Right renal pelvis (tissue), 4 donors: ENCODE measurements around the gene SCO1. TPM values are rescaled to one million over a fixed set of nuclear protein-coding genes. Genes with fewer than 3 reads are reported as not detected.

Source experiments
- DNase-seq, 4 donors: peaks; one replicate each; pipeline ENCODE4 v3.0.0-alpha.2; 2013; ENCODE audit warnings: low read depth in 4 of 4, low spot score in 3 of 4, missing footprints in 1 of 4
- polyA plus RNA-seq, 4 donors: library from polyadenylated mRNA; unstranded; fragments of 120-200 nt; gene quantifications; one replicate each; pipeline ENCODE4 v1.2.1, GENCODE V29; 2013; ENCODE audit not compliant: insufficient read length in 4 of 4

SCO1 gene
- polyA plus RNA-seq, 4 donors = 39.3 to 42.3 (median 40.6) TPM

- no peak for DNase-seq
Observed at GRCh38 chr17:10657879-10658278, 39.5 kb downstream of the SCO1 start.

GRCh38 chr17:10657148-10657547 is 40.2 kb downstream of the SCO1 start, which contains the start of gene MYH3:
MYH3 (minus strand) TSS chr17:10657309; CDS start chr17:10655064, 2,245 bp downstream.
- DNase-seq = no peak

GRCh38 chr17:10653987-10654386 is 43.3 kb downstream of the SCO1 start:
- DNase-seq = no peak

- DNase-seq = no peak
Observed at GRCh38 chr17:10652984-10653659, 44.2 kb downstream of the SCO1 start.

DNA sequence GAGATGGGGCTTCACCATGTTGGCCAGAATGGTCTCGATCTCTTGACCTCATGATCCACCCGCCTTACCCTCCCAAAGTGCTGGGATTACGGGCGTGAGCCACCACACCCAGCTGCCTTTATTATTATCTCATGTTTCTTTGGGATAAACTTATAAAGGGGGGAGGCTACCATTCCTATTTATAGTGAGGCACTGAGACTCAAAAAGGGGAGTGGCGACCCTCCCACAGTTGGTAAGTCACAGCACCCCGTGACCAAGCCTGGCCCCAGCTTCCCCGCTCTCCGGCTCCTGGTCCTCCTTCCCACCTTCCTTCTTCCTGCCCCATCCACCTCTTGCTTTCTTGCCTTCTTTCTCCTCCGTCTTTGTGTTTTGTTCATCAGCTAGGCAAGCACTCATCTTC is 45.4 kb downstream of the SCO1 start:
- no peak for DNase-seq

GRCh38 chr17:10649602-10650001 is 47.7 kb downstream of the SCO1 start:
- no peak for DNase-seq

GRCh38 chr17:10648956-10649355 is 48.4 kb downstream of the SCO1 start:
- no peak for DNase-seq

DNA sequence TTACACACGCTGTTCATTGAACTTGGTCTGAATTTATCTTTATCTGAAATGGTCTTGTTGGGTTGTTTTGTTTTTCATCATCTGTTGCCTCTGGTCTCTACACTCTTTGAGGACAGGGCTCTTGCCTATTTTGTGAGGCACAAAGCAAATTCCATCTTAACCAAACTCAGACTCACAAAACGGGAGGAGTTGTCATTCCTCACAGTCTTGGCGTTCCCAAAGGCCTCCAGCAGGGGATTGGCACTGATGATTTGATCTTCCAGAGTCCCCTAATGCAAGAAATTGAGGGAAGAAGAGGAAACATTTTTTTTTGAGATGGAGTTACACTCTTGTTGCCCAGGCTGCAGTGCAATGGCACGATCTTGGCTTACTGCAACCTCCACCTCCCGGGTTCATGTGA is 49.0 kb downstream of the SCO1 start:
- no peak for DNase-seq

- peak; percentile 58 to 73 (median 66) for DNase-seq
Observed at GRCh38 chr17:10646392-10646990, 50.8 kb downstream of the SCO1 start.

DNA sequence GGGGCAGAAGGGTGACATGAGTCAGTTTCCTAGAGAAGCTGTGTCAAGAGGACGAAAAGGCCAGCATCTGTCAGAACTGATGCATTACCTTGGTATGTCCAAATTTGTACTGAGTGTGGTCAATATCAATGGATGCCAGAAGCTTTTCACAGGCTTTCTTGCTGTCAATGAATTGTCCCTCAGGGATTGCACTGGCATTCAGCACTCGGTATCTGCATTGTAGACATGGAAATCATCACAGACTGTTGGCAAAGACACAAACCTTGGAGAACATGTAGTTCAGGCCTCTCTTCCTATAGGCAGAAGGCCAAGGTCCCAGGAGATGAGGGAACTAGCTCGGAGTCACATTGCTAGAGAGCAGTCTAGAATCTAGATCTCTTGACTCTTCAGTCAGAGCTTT is 56.9 kb downstream of the SCO1 start:
- DNase-seq = no peak

DNA sequence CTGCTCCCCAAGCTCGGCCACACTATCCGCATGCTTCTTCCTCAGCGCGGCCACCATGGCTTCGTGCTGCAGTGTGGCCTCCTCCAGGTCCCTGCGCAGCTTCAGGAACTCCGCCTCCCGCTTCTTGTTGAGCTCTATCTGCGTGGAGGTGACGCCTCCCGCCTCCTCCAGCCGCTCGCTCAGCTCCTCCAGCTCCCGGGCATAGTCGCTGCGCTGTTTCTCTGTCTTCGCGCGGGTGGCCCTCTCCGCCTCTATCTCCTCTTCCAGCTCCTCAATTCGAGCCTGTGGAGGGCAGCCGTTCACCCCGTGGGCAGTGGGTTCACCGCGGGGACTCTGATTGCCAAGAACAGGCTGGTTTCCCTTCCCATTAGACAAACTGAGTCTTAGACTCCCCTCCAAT is 59.2 kb downstream of the SCO1 start:
- no peak for DNase-seq

- DNase-seq = no peak
Observed at GRCh38 chr17:10635290-10635689, 62.0 kb downstream of the SCO1 start.

GRCh38 chr17:10633738-10634379 is 63.5 kb downstream of the SCO1 start:
- DNase-seq = no peak

GRCh38 chr17:10631701-10632100 is 65.6 kb downstream of the SCO1 start:
- DNase-seq = no peak

GRCh38 chr17:10631048-10631700 is 66.2 kb downstream of the SCO1 start:
- no peak for DNase-seq

- DNase-seq = no peak
Observed at GRCh38 chr17:10629706-10630105, 67.6 kb downstream of the SCO1 start.

DNA sequence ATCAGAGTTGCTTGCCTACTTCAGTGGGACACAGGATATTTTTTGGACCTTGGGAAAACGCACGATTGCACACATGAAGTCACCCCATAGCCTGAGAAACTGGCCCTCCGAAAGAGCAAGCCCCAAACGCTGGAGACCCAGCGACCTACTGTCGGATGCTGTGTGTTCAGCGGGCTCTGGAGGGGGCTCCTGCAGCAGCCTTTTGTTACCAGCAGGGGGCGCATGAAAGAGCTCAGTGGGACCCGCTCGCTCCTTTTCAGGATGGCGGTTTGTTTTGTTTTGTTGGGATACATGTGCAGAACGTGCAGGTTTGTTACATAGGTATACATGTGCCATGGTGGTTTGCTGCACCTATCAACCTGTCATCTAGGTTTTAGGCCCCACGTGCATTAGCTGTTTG is 68.6 kb downstream of the SCO1 start:
- DNase-seq = no peak

- DNase-seq = no peak
Observed at GRCh38 chr17:10626390-10626789, 70.9 kb downstream of the SCO1 start.

GRCh38 chr17:10624969-10625368 is 72.4 kb downstream of the SCO1 start:
- DNase-seq = no peak

DNA sequence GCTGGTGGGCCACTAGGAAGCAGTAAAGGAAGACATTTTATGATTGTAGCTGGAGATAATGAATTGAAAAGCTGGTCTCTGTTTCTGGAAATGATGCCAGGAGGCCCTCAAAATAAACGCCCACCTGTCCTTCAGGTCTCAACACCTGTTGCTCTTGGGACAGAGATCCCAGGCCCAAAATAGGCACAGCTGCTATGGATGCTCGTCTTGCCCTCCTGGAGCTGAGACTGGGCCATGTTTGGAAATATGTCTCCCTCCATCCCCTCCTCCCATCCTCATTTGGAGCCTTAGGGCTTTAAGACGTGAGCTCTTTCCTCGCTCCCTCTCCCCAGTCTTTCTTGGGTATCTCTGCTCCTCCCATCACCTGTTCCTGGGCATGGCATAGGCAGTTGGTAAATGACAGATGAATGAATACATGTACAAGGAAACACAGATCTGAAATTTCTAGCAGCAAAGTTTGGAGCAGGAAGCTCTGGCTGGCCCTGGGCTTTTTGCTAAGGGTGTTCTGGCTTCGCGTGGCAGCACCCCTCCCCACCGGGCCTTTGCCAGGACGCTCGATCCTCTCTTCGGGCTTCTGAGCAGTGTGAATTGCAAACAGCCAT is 73.5 kb downstream of the SCO1 start:
- no peak for DNase-seq
